SU-DHL-6 (cell line): ENCODE results near the gene CDC25B.

Source experiments
- H2AFZ ChIP-seq: fragments of 200-600 bp; sonication (generic); 2 replicates; pipeline ENCODE4 v1.6.1; 2014; ENCODE audit warnings: low read depth, mild to moderate bottlenecking, moderate library complexity, mixed read lengths, antibody characterized with exemption, low read length; ENCODE audit not compliant: severe bottlenecking
- H3F3A ChIP-seq: fragments of 200-600 bp; shearing (Covaris generic); 2 replicates; pipeline ENCODE4 v1.6.0; 2016; ENCODE audit warnings: antibody characterized with exemption, mild to moderate bottlenecking; ENCODE audit not compliant: insufficient read depth
- H3K27ac ChIP-seq: fragments of 200-600 bp; sonication (generic); 2 replicates; pipeline ENCODE4 v1.5.1; 2016; ENCODE audit warnings: low read depth, mild to moderate bottlenecking, low read length, moderate library complexity, mixed read lengths
- H3K27me3 ChIP-seq: fragments of 200-600 bp; sonication (generic), shearing (Covaris generic); 2 replicates; pipeline ENCODE4 v1.6.0; 2014; ENCODE audit warnings: mild to moderate bottlenecking, low read length
- H3K36me3 ChIP-seq: fragments of 200-600 bp; sonication (generic); 2 replicates; pipeline ENCODE4 v1.6.1; 2014; ENCODE audit warnings: mild to moderate bottlenecking, low read length, mixed read lengths
- H3K4me2 ChIP-seq: fragments of 300-600, 200-600 bp; shearing (Covaris generic), sonication (generic); 2 replicates; pipeline ENCODE4 v1.6.0; 2014; ENCODE audit warnings: low read length, low read depth, mild to moderate bottlenecking; ENCODE audit not compliant: poor library complexity, severe bottlenecking
- H3K4me3 ChIP-seq: fragments of 200-600 bp; sonication (generic); 2 replicates; pipeline ENCODE4 v1.5.1; 2014; ENCODE audit warnings: antibody characterized with exemption, low read length, mild to moderate bottlenecking, mixed read lengths; ENCODE audit not compliant: insufficient read depth, poor library complexity, severe bottlenecking
- H3K79me2 ChIP-seq: fragments of 200-600 bp; sonication (generic); 2 replicates; pipeline ENCODE4 v1.6.1; 2014; ENCODE audit warnings: mild to moderate bottlenecking, low read length, moderate library complexity; ENCODE audit not compliant: insufficient read depth
- H3K9ac ChIP-seq: fragments of 200-600 bp; sonication (generic); 2 replicates; pipeline ENCODE4 v1.7.0; 2014; ENCODE audit warnings: mild to moderate bottlenecking, low read length
- H3K9me2 ChIP-seq: fragments of 200-600 bp; sonication (generic); replicated peaks from 2 replicates; pipeline ENCODE4 v1.6.1; 2014; ENCODE audit warnings: low read length; ENCODE audit not compliant: insufficient read depth
- H3K9me3 ChIP-seq: fragments of 200-600 bp; sonication (generic); 2 replicates; pipeline ENCODE4 v1.6.1; 2014; ENCODE audit warnings: low read length, mixed read lengths; ENCODE audit not compliant: insufficient read depth
- H4K20me1 ChIP-seq: fragments of 200-600 bp; sonication (generic); 2 replicates; pipeline ENCODE4 v1.6.1; 2014; ENCODE audit warnings: low read depth, mild to moderate bottlenecking, antibody characterized with exemption, low read length, moderate library complexity, mixed read lengths
- EZH2phosphoT487 ChIP-seq: fragments of 200-600 bp; sonication (generic), shearing (Covaris generic); conservative IDR thresholded peaks from 2 replicates; pipeline ENCODE4 v1.6.1; 2018; ENCODE audit warnings: mild to moderate bottlenecking, antibody characterized with exemption, low read length, moderate library complexity, mixed read lengths
- TF ChIP-seq, protein P1 (sequence below): fragments of 200-600 bp; sonication (generic); IDR thresholded peaks from one replicate; pipeline ENCODE4 v1.5.1; 2017; ENCODE audit warnings: antibody characterized with exemption, mild to moderate bottlenecking, low read length, moderate library complexity; ENCODE audit not compliant: insufficient read depth, poor library complexity, severe bottlenecking

The CDC25B gene

DNA sequence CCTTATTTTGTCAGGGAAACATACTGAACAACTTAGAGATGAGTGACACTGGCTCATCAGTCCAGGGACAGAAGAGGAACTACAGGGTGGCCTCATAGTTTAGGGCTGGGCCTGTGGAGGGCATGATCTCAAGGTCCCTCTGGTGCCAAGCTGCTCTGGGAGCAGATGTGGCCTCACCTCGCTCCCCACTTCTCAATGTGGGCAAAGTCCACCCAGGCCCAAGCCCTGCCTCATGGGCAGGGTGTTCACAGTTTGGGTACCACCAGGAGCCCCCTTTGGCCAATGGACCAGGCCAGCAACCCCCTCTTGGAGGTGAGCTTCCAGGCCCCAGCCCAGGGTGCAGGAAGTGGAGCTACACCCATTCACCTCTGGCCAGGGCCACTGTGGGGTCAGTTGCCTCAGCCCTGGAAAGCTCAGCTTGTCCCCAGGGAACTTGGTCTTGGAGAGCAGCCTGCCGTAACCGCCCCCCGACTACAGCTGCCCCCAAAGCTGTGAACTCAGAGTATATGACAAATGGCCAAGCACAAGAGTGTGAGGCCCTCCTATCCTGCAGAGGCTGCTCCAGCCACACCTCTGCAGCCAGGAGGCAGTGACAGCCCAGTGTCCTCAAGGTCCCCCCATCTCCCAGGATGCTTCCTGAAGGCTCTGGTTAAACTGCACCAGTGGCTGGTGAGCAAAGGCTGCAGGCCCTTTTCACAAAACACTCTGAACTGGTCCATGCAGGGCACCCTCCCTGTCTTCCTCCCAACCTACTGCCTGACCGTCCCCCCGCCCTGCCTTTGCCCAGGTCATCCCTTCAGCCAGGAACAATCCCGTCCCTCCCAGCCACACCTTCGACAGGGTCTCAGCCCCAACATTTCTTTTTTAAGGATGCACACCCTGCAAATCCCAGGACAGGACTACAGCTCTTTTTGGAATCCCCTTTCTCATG, 32.2 kb upstream of the CDC25B start:
- no peak overlapping the region for H3K27ac ChIP-seq
- H3K79me2 ChIP-seq, result peaks cover 48% of the 10 kb centered on the region
- no peak overlapping the region for H3K4me3 ChIP-seq
- H3K27me3 ChIP-seq, result no peaks in the 10 kb centered on the region
- H3F3A ChIP-seq, result peaks cover 6% of the 10 kb centered on the region; the same call in 1 of the 2 replicates
- H3K9me2 ChIP-seq, result no peaks in the 10 kb centered on the region
- H3K36me3 ChIP-seq, result no peaks in the 10 kb centered on the region
- H3K9me3 ChIP-seq, result no peaks in the 10 kb centered on the region
- no peak overlapping the region for H3K9ac ChIP-seq
- H4K20me1 ChIP-seq, result no peaks in the 10 kb centered on the region
- TF ChIP-seq, protein P1, sequence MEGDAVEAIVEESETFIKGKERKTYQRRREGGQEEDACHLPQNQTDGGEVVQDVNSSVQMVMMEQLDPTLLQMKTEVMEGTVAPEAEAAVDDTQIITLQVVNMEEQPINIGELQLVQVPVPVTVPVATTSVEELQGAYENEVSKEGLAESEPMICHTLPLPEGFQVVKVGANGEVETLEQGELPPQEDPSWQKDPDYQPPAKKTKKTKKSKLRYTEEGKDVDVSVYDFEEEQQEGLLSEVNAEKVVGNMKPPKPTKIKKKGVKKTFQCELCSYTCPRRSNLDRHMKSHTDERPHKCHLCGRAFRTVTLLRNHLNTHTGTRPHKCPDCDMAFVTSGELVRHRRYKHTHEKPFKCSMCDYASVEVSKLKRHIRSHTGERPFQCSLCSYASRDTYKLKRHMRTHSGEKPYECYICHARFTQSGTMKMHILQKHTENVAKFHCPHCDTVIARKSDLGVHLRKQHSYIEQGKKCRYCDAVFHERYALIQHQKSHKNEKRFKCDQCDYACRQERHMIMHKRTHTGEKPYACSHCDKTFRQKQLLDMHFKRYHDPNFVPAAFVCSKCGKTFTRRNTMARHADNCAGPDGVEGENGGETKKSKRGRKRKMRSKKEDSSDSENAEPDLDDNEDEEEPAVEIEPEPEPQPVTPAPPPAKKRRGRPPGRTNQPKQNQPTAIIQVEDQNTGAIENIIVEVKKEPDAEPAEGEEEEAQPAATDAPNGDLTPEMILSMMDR, result no peak
- no peak for TF ChIP-seq EZH2phosphoT487
- no peak overlapping the region for H3K4me2 ChIP-seq
- H2AFZ ChIP-seq, result no peak overlapping the region

DNA sequence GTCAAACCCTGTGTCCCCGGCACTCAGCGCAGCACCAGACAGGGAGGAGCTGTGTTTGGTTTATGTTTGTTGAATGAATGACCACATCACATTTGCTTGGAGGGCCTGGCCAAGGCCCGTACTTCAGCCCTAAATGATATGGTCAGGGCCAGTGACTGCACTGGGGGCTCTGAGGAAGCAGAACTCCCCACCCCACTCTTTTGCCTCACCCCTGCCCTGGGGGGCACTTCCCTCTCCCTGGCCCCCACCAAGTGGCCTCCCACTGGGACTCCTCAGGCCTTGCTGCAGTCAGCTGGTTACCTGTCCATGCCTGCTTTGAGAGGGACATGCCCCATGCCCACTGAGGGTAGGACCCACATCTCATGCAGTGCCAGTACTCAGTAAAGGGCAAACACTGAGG, 31.5 kb upstream of the CDC25B start:
- TF ChIP-seq, protein P1, result no peak
- no peak for TF ChIP-seq EZH2phosphoT487
- no peak overlapping the region for H3K27ac ChIP-seq
- H3K27me3 ChIP-seq, result no peaks in the 10 kb centered on the region
- H3K9ac ChIP-seq, result no peak overlapping the region
- H3K4me2 ChIP-seq, result no peak overlapping the region
- no peaks in the 10 kb centered on the region for H3K9me3 ChIP-seq
- no peak overlapping the region for H3K4me3 ChIP-seq
- H3F3A ChIP-seq, result peaks cover 7% of the 10 kb centered on the region; the same call in 1 of the 2 replicates
- H2AFZ ChIP-seq, result no peak overlapping the region
- H3K79me2 ChIP-seq, result peaks cover 48% of the 10 kb centered on the region
- H3K9me2 ChIP-seq, result no peaks in the 10 kb centered on the region
- H4K20me1 ChIP-seq, result no peaks in the 10 kb centered on the region
- H3K36me3 ChIP-seq, result no peaks in the 10 kb centered on the region

DNA sequence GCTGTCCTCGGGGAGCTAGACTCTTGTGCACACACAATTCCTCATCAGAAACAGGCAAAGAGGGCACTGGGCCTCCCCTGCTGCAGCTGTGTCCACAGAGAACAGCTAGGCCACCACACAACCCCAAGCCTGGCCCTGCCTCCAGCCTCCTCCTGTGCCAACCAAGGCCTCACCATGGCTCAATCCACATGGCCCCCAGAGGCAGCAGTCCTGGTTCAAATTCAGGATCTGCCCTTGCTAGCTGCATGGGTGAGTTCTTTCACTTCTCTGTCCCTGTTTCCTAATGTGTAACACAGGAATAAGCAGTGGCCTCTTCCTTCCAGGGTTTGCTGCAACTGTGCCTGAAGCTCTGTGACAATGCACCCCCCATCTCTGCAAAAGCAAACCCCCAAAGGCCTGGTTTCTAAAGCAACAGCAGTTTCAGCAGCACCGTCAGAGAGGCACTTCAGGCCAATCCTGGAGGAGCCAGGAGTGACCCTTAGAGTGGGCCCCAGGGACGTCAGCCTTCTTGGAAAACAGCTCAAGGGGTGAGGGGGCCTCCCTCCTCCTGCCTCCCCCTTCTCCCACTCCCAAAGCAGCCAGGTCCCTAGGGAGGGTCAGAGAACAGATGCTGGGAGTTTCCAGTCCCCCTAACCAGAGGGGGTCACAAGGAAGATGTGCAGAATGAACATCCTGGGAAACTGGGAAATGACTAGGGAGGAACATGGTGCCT, 30.8 kb upstream of the CDC25B start:
- Histone ChIP-seq H4K20me1 (no peaks in the 10 kb centered on the region), H3K9me3 (no peaks in the 10 kb centered on the region), H3K9me2 (no peaks in the 10 kb centered on the region), H3K27me3 (no peaks in the 10 kb centered on the region), H3K36me3 (no peaks in the 10 kb centered on the region), H3K27ac (no peak overlapping the region), H2AFZ (no peak overlapping the region), H3F3A (peaks cover 7% of the 10 kb centered on the region; the same call in 1 of the 2 replicates), H3K4me2 (no peak overlapping the region), H3K9ac (no peak overlapping the region), H3K79me2 (peaks cover 44% of the 10 kb centered on the region), H3K4me3 (no peak overlapping the region)
- TF ChIP-seq EZH2phosphoT487, result no peak
- TF ChIP-seq, protein P1, result no peak
